Thoracic aorta (tissue), 2 donors: Measurements from ENCODE around the gene STN1. TPM values are rescaled to one million over a fixed set of nuclear protein-coding genes. Genes with fewer than 3 reads are reported as not detected.

ENCODE experiments used
- ATAC-seq: fragments of 150-250 bp; one replicate; pipeline ENCODE4 v1.8.0; 2017; ENCODE audit warnings: low read depth; ENCODE audit not compliant: insufficient number of reproducible peaks, low FRiP score
- DNase-seq: peaks from one replicate; pipeline ENCODE4 v3.0.0-alpha.2; 2020; ENCODE audit warnings: low spot score
- H3K27ac ChIP-seq, 2 donors: fragments of 200-600 bp; sonication (generic); 1 replicate in 1 of 2; 2 replicates in 1 of 2; pipeline ENCODE4 v1.5.1; 2016; ENCODE audit warnings: mild to moderate bottlenecking in 2 of 2, moderate library complexity in 2 of 2
- H3K27me3 ChIP-seq: fragments of 200-600 bp; sonication (generic); replicated peaks from 2 replicates; pipeline ENCODE4 v1.6.0; 2016; ENCODE audit warnings: mild to moderate bottlenecking; ENCODE audit not compliant: insufficient read depth
- H3K36me3 ChIP-seq: fragments of 200-600 bp; sonication (generic); one replicate; pipeline ENCODE4 v1.5.1; 2016
- H3K4me1 ChIP-seq, 2 donors: fragments of 200-600 bp; sonication (generic); 1 replicate in 1 of 2; 2 replicates in 1 of 2; pipeline versions ENCODE4 v1.5.1 to v1.6.0; 2016; ENCODE audit warnings: low read depth in 2 of 2, mild to moderate bottlenecking in 1 of 2; ENCODE audit not compliant: control insufficient read depth in 1 of 2
- H3K4me3 ChIP-seq: fragments of 200-600 bp; sonication (generic); 2 replicates; pipeline ENCODE4 v1.5.1; 2016; ENCODE audit warnings: mild to moderate bottlenecking
- H3K9me3 ChIP-seq: fragments of 200-600 bp; sonication (generic); 2 replicates; pipeline ENCODE4 v1.5.1; 2016
- CTCF ChIP-seq: fragments of 200-600 bp; sonication (generic); IDR thresholded peaks from one replicate; pipeline ENCODE4 v1.5.1; 2019; ENCODE audit warnings: antibody characterized with exemption
- total RNA-seq, 2 donors: library from RNA; depleted of rRNA; stranded (reverse); fragments of >200 nt; gene quantifications; one replicate each; pipeline versions ENCODE4 v1.1.0 to v1.2.3, GENCODE V29; 2016

STN1 gene
- total RNA-seq, 2 donors from 2014 or later = 11.6 to 30.6 TPM

- Histone ChIP-seq H3K36me3 (no peaks in the 10 kb centered on the region), H3K27ac (no peak overlapping the region), H3K9me3 (no peaks in the 10 kb centered on the region), H3K4me1 (peaks cover 15 to 32% of the 10 kb centered on the region in 2 donors), H3K4me3 (no peak overlapping the region), H3K27me3 (no peaks in the 10 kb centered on the region)
- ATAC-seq = no peak
- TF ChIP-seq CTCF = no peak
- no peak for DNase-seq
Observed at GRCh38 chr10:103832806-103833205, 85.2 kb downstream of the STN1 start.

Other genes with a start within 250 kb of the STN1 start
- gene SH3PXD2A, start 62.6 kb downstream of the STN1 start, total RNA-seq = 10 to 100 TPM; 28.3 to 51.5 TPM
- gene SLK, start 49.0 kb upstream of the STN1 start, total RNA-seq = 10 to 100 TPM; 38.3 to 91.2 TPM
- under 1 TPM; 0.49 to 0.95 TPM for gene COL17A1, start 167.7 kb upstream of the STN1 start, total RNA-seq
- gene SFR1, start 204.0 kb upstream of the STN1 start, total RNA-seq = 1 to 10 TPM; 4.9 to 7.4 TPM